Osteoblast (primary cell): ENCODE data around the gene SRC. TPM values are rescaled to one million over a fixed set of nuclear protein-coding genes. Genes with fewer than 3 reads are reported as not detected.

Experiments used
- DNase-seq: peaks from one replicate; pipeline ENCODE4 v3.0.0; 2011; ENCODE audit warnings: low spot score, mixed read lengths; ENCODE audit not compliant: insufficient read length; ENCODE audit errors: missing footprints
- H2AFZ ChIP-seq: 2 replicates; pipeline ENCODE4 v1.6.0; 2011; ENCODE audit warnings: mild to moderate bottlenecking, low read length
- H3K27ac ChIP-seq: 2 replicates; pipeline ENCODE4 v1.5.1; 2011; ENCODE audit warnings: mild to moderate bottlenecking, low read depth, low read length, moderate library complexity
- H3K27me3 ChIP-seq: 2 replicates; pipeline ENCODE4 v1.6.0; 2012; ENCODE audit warnings: mild to moderate bottlenecking, control low read depth, inconsistent platforms, low read length, moderate library complexity; ENCODE audit not compliant: insufficient read depth
- H3K36me3 ChIP-seq: 2 replicates; pipeline ENCODE4 v1.5.1; 2011; ENCODE audit warnings: mild to moderate bottlenecking, low read length, control low read depth, moderate library complexity; ENCODE audit not compliant: insufficient read depth
- H3K4me1 ChIP-seq: 2 replicates; pipeline ENCODE4 v1.5.1; 2011; ENCODE audit warnings: mild to moderate bottlenecking, low read length, control low read depth, moderate library complexity; ENCODE audit not compliant: insufficient read depth
- H3K4me2 ChIP-seq: 2 replicates; pipeline ENCODE4 v1.6.0; 2011; ENCODE audit warnings: mild to moderate bottlenecking, low read length; ENCODE audit not compliant: insufficient read depth
- H3K4me3 ChIP-seq: fragments of 200-600 bp; sonication (generic); 3 replicates; pipeline ENCODE4 v1.5.1; 2012; ENCODE audit warnings: mild to moderate bottlenecking, low read length, inconsistent platforms; ENCODE audit not compliant: insufficient read depth
- H3K79me2 ChIP-seq: 2 replicates; pipeline ENCODE4 v1.6.0; 2012; ENCODE audit warnings: mild to moderate bottlenecking, low read length, control low read depth, inconsistent platforms; ENCODE audit not compliant: insufficient read depth
- H3K9me3 ChIP-seq: 2 replicates; pipeline ENCODE4 v1.5.1; 2011; ENCODE audit warnings: low read depth, low read length, control low read depth
- H4K20me1 ChIP-seq: 2 replicates; pipeline ENCODE4 v1.6.0; 2012; ENCODE audit warnings: mild to moderate bottlenecking, low read length, control low read depth; ENCODE audit not compliant: insufficient read depth
- total RNA-seq: library from RNA; depleted of rRNA; stranded (reverse); fragments of >200 nt; gene quantifications from 2 replicates; pipeline ENCODE4 v1.2.3, GENCODE V29; 2012
- TF ChIP-seq, protein P1 (sequence below): IDR thresholded peaks from 2 replicates; pipeline ENCODE4 v1.5.1; 2011; ENCODE audit warnings: mild to moderate bottlenecking, low read depth, low read length, moderate library complexity; ENCODE audit errors: extremely low read depth

The SRC gene
- total RNA-seq, 1 donor = 22.4 TPM

DNA sequence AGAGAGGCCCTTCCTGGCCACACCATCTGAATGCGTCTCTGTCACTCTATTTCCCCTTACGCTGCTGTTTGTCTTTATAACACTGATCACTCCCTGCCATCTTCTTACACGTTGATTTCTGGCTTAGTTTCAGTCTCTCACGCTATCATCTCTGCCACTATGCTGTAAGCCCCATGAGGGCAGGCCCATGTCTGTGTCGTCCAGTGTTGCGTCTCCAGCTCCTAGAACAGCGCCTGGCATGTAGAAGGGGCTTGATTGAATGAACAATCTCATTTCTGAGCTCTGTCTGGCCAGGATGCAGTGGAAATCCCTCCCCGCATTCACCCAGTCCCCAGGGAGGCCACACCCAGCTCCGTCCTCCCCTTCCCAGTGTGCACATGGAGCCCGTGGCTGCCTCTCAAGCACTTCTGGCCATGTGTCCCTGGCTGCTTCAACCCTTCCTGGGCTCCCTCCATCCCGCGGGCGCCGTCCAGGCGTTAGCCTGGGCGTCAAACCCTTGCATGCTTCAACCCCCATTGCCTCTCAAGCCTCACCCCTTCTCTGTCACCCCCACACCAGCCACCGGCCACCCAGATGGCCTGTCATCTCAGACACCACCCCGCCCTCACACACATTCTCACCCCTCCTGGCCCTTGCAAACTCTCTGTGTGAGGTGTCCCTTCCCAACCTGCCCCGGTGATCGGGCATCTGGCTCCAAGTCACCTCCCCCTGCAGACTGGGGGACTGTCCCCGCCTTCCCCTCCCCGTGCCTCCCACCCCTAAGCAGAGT lies 71.1 kb downstream of the SRC start:
- H3K9me3 ChIP-seq = no peaks in the 10 kb centered on the region
- H3K4me3 ChIP-seq = no peak overlapping the region
- H3K27ac ChIP-seq = no peak overlapping the region
- H3K4me2 ChIP-seq = no peak overlapping the region
- no peak overlapping the region for H2AFZ ChIP-seq
- peaks cover 3% of the 10 kb centered on the region for H3K4me1 ChIP-seq
- no peaks in the 10 kb centered on the region for H3K79me2 ChIP-seq
- peak; percentile 76 for DNase-seq
- no peaks in the 10 kb centered on the region for H4K20me1 ChIP-seq
- TF ChIP-seq, protein P1, sequence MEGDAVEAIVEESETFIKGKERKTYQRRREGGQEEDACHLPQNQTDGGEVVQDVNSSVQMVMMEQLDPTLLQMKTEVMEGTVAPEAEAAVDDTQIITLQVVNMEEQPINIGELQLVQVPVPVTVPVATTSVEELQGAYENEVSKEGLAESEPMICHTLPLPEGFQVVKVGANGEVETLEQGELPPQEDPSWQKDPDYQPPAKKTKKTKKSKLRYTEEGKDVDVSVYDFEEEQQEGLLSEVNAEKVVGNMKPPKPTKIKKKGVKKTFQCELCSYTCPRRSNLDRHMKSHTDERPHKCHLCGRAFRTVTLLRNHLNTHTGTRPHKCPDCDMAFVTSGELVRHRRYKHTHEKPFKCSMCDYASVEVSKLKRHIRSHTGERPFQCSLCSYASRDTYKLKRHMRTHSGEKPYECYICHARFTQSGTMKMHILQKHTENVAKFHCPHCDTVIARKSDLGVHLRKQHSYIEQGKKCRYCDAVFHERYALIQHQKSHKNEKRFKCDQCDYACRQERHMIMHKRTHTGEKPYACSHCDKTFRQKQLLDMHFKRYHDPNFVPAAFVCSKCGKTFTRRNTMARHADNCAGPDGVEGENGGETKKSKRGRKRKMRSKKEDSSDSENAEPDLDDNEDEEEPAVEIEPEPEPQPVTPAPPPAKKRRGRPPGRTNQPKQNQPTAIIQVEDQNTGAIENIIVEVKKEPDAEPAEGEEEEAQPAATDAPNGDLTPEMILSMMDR = no peak
- peaks cover 69% of the 10 kb centered on the region for H3K27me3 ChIP-seq
- H3K36me3 ChIP-seq = no peaks in the 10 kb centered on the region

DNA sequence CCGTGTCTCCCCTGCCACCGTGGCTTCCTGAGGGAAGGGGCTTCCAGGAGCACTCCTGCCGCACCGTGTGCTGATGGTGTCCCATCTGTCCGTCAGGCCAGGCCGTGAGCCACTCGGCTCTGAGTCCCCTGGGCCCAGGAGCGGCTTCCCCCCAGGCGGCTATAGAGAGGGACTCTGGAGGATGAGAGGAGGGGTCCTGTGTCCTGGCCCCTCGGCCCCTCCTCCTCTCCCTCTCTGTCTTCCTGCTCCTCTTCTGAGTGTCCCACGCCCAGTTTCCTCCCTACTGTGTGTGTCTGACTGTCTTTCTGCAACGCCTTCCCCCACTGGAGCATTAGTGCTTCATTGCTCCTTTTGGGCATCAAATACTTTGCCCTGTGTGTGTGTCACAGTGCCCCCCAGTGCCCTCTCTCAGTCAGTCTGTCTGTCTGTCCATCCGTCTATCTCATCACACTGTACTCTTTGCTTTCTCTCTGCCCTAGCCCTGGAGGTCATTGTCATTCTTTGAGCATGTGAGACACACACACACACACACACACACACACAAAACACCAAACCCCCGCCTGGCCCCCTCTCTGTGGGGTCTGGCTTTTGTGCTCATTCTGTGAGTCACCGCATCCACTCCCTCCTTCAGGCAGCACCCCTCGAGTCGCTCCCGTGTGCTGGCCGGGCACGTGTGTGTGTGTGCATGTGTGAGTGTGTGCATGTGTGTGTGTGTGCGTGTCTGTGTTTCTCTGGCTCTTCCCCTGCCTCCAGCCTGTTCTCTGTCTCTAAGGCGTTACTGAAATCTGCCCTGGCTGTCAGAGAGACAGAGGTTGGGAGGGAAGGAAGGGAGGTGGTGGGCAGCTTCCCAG lies 71.9 kb downstream of the SRC start:
- Histone ChIP-seq H3K27me3 (peaks cover 69% of the 10 kb centered on the region), H4K20me1 (no peaks in the 10 kb centered on the region), H3K36me3 (no peaks in the 10 kb centered on the region), H3K4me2 (no peak overlapping the region), H3K79me2 (no peaks in the 10 kb centered on the region), H3K4me1 (no peaks in the 10 kb centered on the region), H3K4me3 (no peak overlapping the region), H3K27ac (no peak overlapping the region), H3K9me3 (no peaks in the 10 kb centered on the region), H2AFZ (no peak overlapping the region)
- TF ChIP-seq, protein P1 = no peak
- DNase-seq = peak; percentile 82

DNA sequence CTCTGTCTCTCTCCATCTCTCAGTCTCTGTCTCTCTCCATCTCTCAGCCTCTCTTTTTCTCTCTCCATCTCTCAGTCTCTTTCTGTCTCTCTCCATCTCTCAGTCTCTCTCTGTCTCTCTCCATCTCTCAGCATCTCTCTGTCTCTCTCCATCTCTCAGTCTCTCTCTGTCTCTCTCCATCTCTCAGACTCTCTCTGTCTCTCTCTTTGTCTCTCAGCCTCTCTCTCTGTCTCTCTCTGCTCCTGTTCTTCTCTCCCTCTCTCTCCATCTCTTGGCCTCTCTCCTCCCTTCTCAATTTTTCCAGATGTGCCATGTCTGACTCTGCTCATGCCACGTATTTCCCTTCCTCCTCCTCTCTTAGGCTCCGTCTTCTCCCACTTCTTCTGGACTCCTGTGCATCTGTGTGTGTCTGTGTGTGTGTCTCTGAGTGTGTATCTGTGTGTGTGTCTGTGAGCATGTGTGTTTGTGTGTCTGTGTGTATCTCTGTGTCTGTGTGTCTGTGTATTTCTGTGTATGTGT lies 72.7 kb downstream of the SRC start:
- Histone ChIP-seq H4K20me1 (no peaks in the 10 kb centered on the region), H3K4me3 (no peak overlapping the region), H3K79me2 (no peaks in the 10 kb centered on the region), H3K4me1 (no peaks in the 10 kb centered on the region), H3K9me3 (no peaks in the 10 kb centered on the region), H3K36me3 (no peaks in the 10 kb centered on the region), H3K27me3 (peaks cover 72% of the 10 kb centered on the region), H3K27ac (no peak overlapping the region), H3K4me2 (no peak overlapping the region), H2AFZ (no peak overlapping the region)
- no peak for DNase-seq
- TF ChIP-seq, protein P1 = no peak

DNA sequence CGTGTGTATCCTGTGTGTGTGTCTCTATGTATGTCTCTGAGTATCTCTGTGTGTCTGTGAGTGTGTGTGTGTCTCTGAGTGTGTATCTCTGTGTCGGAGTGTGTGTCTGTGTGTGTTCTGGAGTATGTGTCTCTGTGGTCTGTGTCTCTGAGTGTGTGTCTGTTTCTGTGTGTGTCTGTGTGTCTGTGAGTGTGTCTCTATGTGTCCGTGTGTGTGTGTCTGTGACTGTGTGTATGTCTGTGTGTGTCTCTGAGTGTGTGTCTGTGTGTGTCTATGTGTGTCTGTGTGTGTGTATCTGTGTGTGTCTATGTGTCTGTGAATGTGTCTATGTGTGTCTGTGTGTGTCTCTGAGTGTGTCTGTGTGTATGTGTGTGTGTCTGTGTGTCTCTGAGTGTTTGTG lies 73.4 kb downstream of the SRC start:
- peaks cover 72% of the 10 kb centered on the region for H3K27me3 ChIP-seq
- no peak overlapping the region for H3K4me2 ChIP-seq
- no peaks in the 10 kb centered on the region for H4K20me1 ChIP-seq
- no peaks in the 10 kb centered on the region for H3K4me1 ChIP-seq
- H3K36me3 ChIP-seq = no peaks in the 10 kb centered on the region
- no peak overlapping the region for H3K27ac ChIP-seq
- TF ChIP-seq, protein P1 = no peak
- no peaks in the 10 kb centered on the region for H3K79me2 ChIP-seq
- H2AFZ ChIP-seq = no peak overlapping the region
- no peak for DNase-seq
- no peak overlapping the region for H3K4me3 ChIP-seq
- no peaks in the 10 kb centered on the region for H3K9me3 ChIP-seq
